Lower lobe of right lung (tissue), 2 donors: ENCODE data around the gene S100B. TPM values are rescaled to one million over a fixed set of nuclear protein-coding genes. Genes with fewer than 3 reads are reported as not detected.

Source experiments
- ATAC-seq, 2 donors: fragments of 200-7000 bp; cut with Tn5 transposase; one replicate each; pipeline ENCODE4 v1.9.1; 2020 to 2022; ENCODE audit warnings: mild to moderate bottlenecking in 2 of 2, moderate library complexity in 2 of 2
- DNase-seq: peaks from one replicate; pipeline ENCODE4 v3.0.0-alpha.2; 2020
- H3K27ac ChIP-seq: fragments of 200-600 bp; one replicate; pipeline ENCODE4 v1.8.0; 2022
- H3K27me3 ChIP-seq: fragments of 200-600 bp; one replicate; pipeline ENCODE4 v1.8.0; 2022; ENCODE audit warnings: low read depth
- H3K36me3 ChIP-seq: fragments of 200-600 bp; one replicate; pipeline ENCODE4 v1.8.0; 2022; ENCODE audit warnings: mild to moderate bottlenecking
- H3K4me1 ChIP-seq: fragments of 200-600 bp; one replicate; pipeline ENCODE4 v1.8.0; 2022
- H3K4me3 ChIP-seq: fragments of 200-600 bp; one replicate; pipeline ENCODE4 v1.8.0; 2022; ENCODE audit warnings: mild to moderate bottlenecking
- H3K9me3 ChIP-seq: fragments of 200-600 bp; one replicate; pipeline ENCODE4 v1.8.0; 2022
- intact Hi-C: fragments of 100-400 bp; cut with DNase I; formaldehyde crosslinking; loops from one replicate; pipeline ENCODE4 v1.11.0; 2022
- total RNA-seq: library from RNA; stranded (reverse); fragmentation: NEBNext Ultra II Directional; extraction: Animal tissue kit (Norgen Biotek cat#: 25700); gene quantifications from one replicate; pipeline ENCODE4 v1.2.1, GENCODE V29; 2021
- TF ChIP-seq, protein P1 (sequence below): fragments of 200-600 bp; IDR thresholded peaks from one replicate; pipeline ENCODE4 v1.8.0; 2022; ENCODE audit warnings: antibody characterized with exemption, mild to moderate bottlenecking
- donor health status: DM: no; HTN: yes; CAD: no; lungs with severe emphysema.

The S100B gene
- total RNA-seq, 1 donor from 2014 or later = 4.5 TPM

DNA sequence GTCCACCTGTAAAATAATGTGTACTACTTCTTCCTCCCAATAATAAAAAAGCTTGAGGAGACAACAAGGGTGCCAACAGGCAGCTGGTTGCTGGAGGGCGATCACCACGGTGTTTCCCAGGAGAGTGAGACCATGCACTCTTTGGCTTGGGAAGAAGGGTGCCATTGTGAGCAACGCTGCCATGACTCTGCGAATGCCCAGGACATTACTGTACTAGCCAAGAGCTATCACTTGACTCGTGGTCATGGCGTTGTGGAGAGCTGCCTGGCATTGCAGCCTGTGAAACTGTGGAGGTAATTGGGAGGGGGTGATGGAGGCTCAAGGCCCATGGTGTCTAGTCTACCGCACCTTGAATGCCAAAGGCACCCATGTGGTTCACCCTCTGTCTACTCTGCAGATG, 16.0 kb upstream of the S100B start:
- DNase-seq (no peak), ATAC-seq (no peak)
- intact Hi-C loops = no loop called here
- TF ChIP-seq, protein P1, sequence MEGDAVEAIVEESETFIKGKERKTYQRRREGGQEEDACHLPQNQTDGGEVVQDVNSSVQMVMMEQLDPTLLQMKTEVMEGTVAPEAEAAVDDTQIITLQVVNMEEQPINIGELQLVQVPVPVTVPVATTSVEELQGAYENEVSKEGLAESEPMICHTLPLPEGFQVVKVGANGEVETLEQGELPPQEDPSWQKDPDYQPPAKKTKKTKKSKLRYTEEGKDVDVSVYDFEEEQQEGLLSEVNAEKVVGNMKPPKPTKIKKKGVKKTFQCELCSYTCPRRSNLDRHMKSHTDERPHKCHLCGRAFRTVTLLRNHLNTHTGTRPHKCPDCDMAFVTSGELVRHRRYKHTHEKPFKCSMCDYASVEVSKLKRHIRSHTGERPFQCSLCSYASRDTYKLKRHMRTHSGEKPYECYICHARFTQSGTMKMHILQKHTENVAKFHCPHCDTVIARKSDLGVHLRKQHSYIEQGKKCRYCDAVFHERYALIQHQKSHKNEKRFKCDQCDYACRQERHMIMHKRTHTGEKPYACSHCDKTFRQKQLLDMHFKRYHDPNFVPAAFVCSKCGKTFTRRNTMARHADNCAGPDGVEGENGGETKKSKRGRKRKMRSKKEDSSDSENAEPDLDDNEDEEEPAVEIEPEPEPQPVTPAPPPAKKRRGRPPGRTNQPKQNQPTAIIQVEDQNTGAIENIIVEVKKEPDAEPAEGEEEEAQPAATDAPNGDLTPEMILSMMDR = no peak
- Histone ChIP-seq H3K4me1 (peaks cover 9% of the 10 kb centered on the region), H3K36me3 (no peaks in the 10 kb centered on the region), H3K4me3 (no peak overlapping the region), H3K9me3 (peaks cover 8% of the 10 kb centered on the region), H3K27ac (no peak overlapping the region), H3K27me3 (no peaks in the 10 kb centered on the region)

DNA sequence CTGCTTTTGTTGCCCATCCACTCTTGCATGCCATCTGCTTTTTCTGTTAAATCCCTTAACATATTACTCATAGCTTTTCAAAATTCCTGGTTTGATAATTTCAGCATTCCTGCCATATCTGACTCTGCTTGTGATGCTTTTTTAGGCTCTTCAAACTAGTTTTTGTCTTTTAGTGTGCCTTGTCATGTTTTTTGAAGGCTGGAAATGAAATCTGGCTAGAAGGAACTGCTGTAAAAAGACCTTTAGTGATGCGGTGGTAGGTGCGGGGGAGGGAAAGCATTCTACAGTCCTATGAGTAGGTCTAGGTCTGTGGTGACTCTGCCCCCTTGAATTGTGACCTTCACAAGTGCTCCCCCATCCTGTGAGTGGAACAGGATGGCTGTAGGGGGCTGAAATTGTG, 15.0 kb upstream of the S100B start:
- TF ChIP-seq, protein P1 = no peak
- ATAC-seq (no peak), DNase-seq (no peak)
- intact Hi-C loops = no loop called here
- Histone ChIP-seq H3K4me1 (peaks cover 9% of the 10 kb centered on the region), H3K9me3 (no peaks in the 10 kb centered on the region), H3K4me3 (no peak overlapping the region), H3K27ac (no peak overlapping the region), H3K27me3 (no peaks in the 10 kb centered on the region), H3K36me3 (no peaks in the 10 kb centered on the region)

GRCh38 chr21:46618738-46619379, 14.0 kb upstream of the S100B start:
- TF ChIP-seq, protein P1 = no peak
- ATAC-seq = peak in 1 of 2 donors; percentile 43
- no peak overlapping the region for H3K27ac ChIP-seq

GRCh38 chr21:46617267-46618051, 12.6 kb upstream of the S100B start:
- Histone ChIP-seq H3K9me3 (no peaks in the 10 kb centered on the region), H3K27me3 (no peaks in the 10 kb centered on the region), H3K4me1 (peaks cover 9% of the 10 kb centered on the region), H3K4me3 (no peak overlapping the region), H3K27ac (no peak overlapping the region), H3K36me3 (no peaks in the 10 kb centered on the region)
- intact Hi-C loops = no loop called here
- DNase-seq = no peak
- TF ChIP-seq, protein P1 = no peak
- ATAC-seq = no peak

More at GRCh38 chr21:46618738-46619379, 14.0 kb upstream of the S100B start:
- Histone ChIP-seq H3K9me3 (no peaks in the 10 kb centered on the region), H3K4me3 (no peak overlapping the region), H3K4me1 (peaks cover 9% of the 10 kb centered on the region), H3K36me3 (no peaks in the 10 kb centered on the region), H3K27me3 (no peaks in the 10 kb centered on the region)
- intact Hi-C loops = no loop called here
- DNase-seq = no peak

GRCh38 chr21:46616656-46617055, 11.8 kb upstream of the S100B start:
- intact Hi-C loops = no loop called here
- DNase-seq = no peak
- Histone ChIP-seq H3K27ac (no peak overlapping the region), H3K9me3 (no peaks in the 10 kb centered on the region), H3K36me3 (no peaks in the 10 kb centered on the region), H3K4me3 (no peak overlapping the region), H3K27me3 (no peaks in the 10 kb centered on the region), H3K4me1 (peaks cover 5% of the 10 kb centered on the region)
- no peak for ATAC-seq
- TF ChIP-seq, protein P1 = no peak
